Stomach (tissue), 9 donors: ENCODE data around the gene EPO. TPM values are rescaled to one million over a fixed set of nuclear protein-coding genes. Genes with fewer than 3 reads are reported as not detected.

Experiments used
- DNase-seq, 2 donors: peaks; one replicate each; pipeline versions ENCODE4 v3.0.0 to v3.0.0-alpha.2; 2013 to 2019
- H3K27ac ChIP-seq, 5 donors: fragments of 200-600 bp in 4 of 5; sonication (generic) in 4 of 5; one replicate each; pipeline ENCODE4 v1.5.1; 2013 to 2019; ENCODE audit warnings: mild to moderate bottlenecking in 1 of 5, moderate library complexity in 1 of 5
- H3K27me3 ChIP-seq, 3 donors: fragments of 200-600 bp; sonication (generic); one replicate each; pipeline ENCODE4 v1.5.1; 2017 to 2019; ENCODE audit warnings: mixed run types in 1 of 3
- H3K36me3 ChIP-seq, 4 donors: fragments of 200-600 bp; sonication (generic); 1 replicate in 3 of 4; 2 replicates in 1 of 4; pipeline ENCODE4 v1.5.1; 2016 to 2019
- H3K4me1 ChIP-seq, 4 donors: fragments of 200-600 bp; sonication (generic); one replicate each; pipeline ENCODE4 v1.5.1; 2016 to 2019
- H3K4me3 ChIP-seq, 4 donors: fragments of 200-600 bp; sonication (generic) in 3 of 4; one replicate each; pipeline ENCODE4 v1.5.1; 2016 to 2019; ENCODE audit warnings: mild to moderate bottlenecking in 1 of 4
- H3K9me3 ChIP-seq, 4 donors: fragments of 200-600 bp; sonication (generic); one replicate each; pipeline ENCODE4 v1.5.1; 2016 to 2019
- CTCF ChIP-seq, 7 experiments: fragments of 450-650 bp in 4 of 7; fragments of 200-600 bp in 3 of 7; sonication (generic) in 3 of 7; IDR thresholded peaks; one replicate each; pipeline ENCODE4 v1.5.1; 2016 to 2019; ENCODE audit warnings: antibody characterized with exemption in 7 of 7, control low read depth in 2 of 7, mild to moderate bottlenecking in 1 of 7
- EP300 ChIP-seq: sonication (generic); formaldehyde crosslinking; IDR thresholded peaks from one replicate; pipeline ENCODE4 v1.6.1; 2017; ENCODE audit warnings: antibody characterized with exemption
- POLR2A ChIP-seq, 4 donors: fragments of 450-650 bp; IDR thresholded peaks; one replicate each; pipeline ENCODE4 v1.6.1; 2016; ENCODE audit warnings: antibody characterized with exemption in 4 of 4, control low read depth in 2 of 4, mild to moderate bottlenecking in 1 of 4, moderate library complexity in 1 of 4
- POLR2AphosphoS5 ChIP-seq, 3 donors: sonication (generic); formaldehyde crosslinking; IDR thresholded peaks; one replicate each; pipeline ENCODE4 v1.6.1; 2016; ENCODE audit warnings: antibody characterized with exemption in 3 of 3
- WGBS, 5 donors: extraction: QIAGEN DNeasy Blood & Tissue Kit in 3 of 5; methylation state at CpG; one replicate each; pipeline versions ENCODE4 v1.1.5 to v1.1.7; 2013 to 2018; 5-methylcytosine and 5-hydroxymethylcytosine counted together
- intact Hi-C: fragments of 100-400 bp; cut with DNase I; formaldehyde crosslinking; loops from one replicate; pipeline ENCODE4 v1.15.1; 2023; ENCODE audit warnings: low total_unique reads
- polyA plus RNA-seq, 3 donors: library from polyadenylated mRNA; stranded (reverse); fragments of 200-250 nt; gene quantifications; one replicate each; pipeline ENCODE4 v1.2.3, GENCODE V29; 2013
- total RNA-seq, 5 donors: library from RNA; depleted of rRNA; stranded (reverse); fragments of >200 nt; gene quantifications; one replicate each; pipeline versions ENCODE4 v1.1.0 to v1.2.3, GENCODE V29; 2014 to 2016
- donor health status: healthy with polysubstance abuse.
- donor health status: Bipolar disorder and iron deficiency.
- donor health status: healthy.

EPO gene
- total and polyA plus RNA-seq, 8 donors = not detected

- 0 to 1% (median 0%) methylated on average over 29 to 43 of the region's 43 CpGs for WGBS, 5 donors
- Histone ChIP-seq H3K27ac (peak overlapping the region; percentile 98 to 100 (median 99)), H3K27me3 (no peaks in the 10 kb centered on the region), H3K4me1 (peaks cover 9 to 44% (median 31%) of the 10 kb centered on the region in 4 donors), H3K9me3 (no peaks in the 10 kb centered on the region), H3K4me3 (peak overlapping the region; percentile 97 to 99 (median 97)), H3K36me3 (peaks cover 29 to 33% (median 32%) of the 10 kb centered on the region in 4 donors)
- DNase-seq = peak in 1 of 2 donors; percentile 69
- TF ChIP-seq EP300 (no peak), CTCF (IDR thresholded peaks at IDR 0.05) (no peak)
- intact Hi-C loops = loop anchor here (10.0 kb wide), 1 partner anchor 200 kb away; the partner anchor contains the start of gene TSC22D4
Observed at GRCh38 chr7:100674411-100675104, 45.7 kb upstream of the EPO start.

GRCh38 chr7:100675105-100675451 is 45.2 kb upstream of the EPO start:
- H3K36me3 ChIP-seq = peaks cover 29 to 38% (median 37%) of the 10 kb centered on the region in 4 donors
- 0 to 1% (median 0%) methylated on average over 7 to 46 of the region's 46 CpGs for WGBS, 5 donors
- intact Hi-C loops = loop anchor here (10.0 kb wide), 1 partner anchor 200 kb away; the partner anchor contains the start of gene TSC22D4
- no peak for DNase-seq
- no peaks in the 10 kb centered on the region for H3K27me3 ChIP-seq
- peaks cover 9 to 49% (median 36%) of the 10 kb centered on the region in 4 donors for H3K4me1 ChIP-seq
- H3K4me3 ChIP-seq = peak overlapping the region; percentile 97 to 99 (median 97)
- H3K27ac ChIP-seq = peak overlapping the region; percentile 98 to 100 (median 99)
- no peaks in the 10 kb centered on the region for H3K9me3 ChIP-seq
- TF ChIP-seq POLR2A (IDR thresholded peaks at IDR 0.05) (no peak), CTCF (IDR thresholded peaks at IDR 0.05) (no peak)

- intact Hi-C loops = loop anchor here (10.0 kb wide), 1 partner anchor 201 kb away; the partner anchor contains the start of gene TSC22D4
Observed at GRCh38 chr7:100675581-100676350, 44.5 kb upstream of the EPO start.

GRCh38 chr7:100676501-100677306 is 43.6 kb upstream of the EPO start:
- TF ChIP-seq POLR2A (IDR thresholded peaks at IDR 0.05) (no peak), POLR2AphosphoS5 (IDR thresholded peaks at IDR 0.05) (no peak), CTCF (IDR thresholded peaks at IDR 0.05) (no peak), EP300 (no peak)
- peak overlapping the region; percentile 98 to 100 (median 99) for H3K27ac ChIP-seq
- H3K4me3 ChIP-seq = peak overlapping the region; percentile 97 to 99 (median 97)
- no peaks in the 10 kb centered on the region for H3K9me3 ChIP-seq
- intact Hi-C loops = loop anchor here (10.0 kb wide), 1 partner anchor 202 kb away; the partner anchor contains the start of gene TSC22D4
- peaks cover 9 to 58% (median 44%) of the 10 kb centered on the region in 4 donors for H3K4me1 ChIP-seq
- WGBS, 5 donors = 61 to 83% (median 70%) methylated on average over 14 to 23 of the region's 23 CpGs
- peaks cover 32 to 55% (median 52%) of the 10 kb centered on the region in 4 donors for H3K36me3 ChIP-seq
- peak in 1 of 2 donors; percentile 28 for DNase-seq
- H3K27me3 ChIP-seq = no peaks in the 10 kb centered on the region

More at GRCh38 chr7:100675581-100676350, 44.5 kb upstream of the EPO start:
- H3K27me3 ChIP-seq = no peaks in the 10 kb centered on the region
- peak; percentile 80 to 92 for DNase-seq
- peaks cover 9 to 56% (median 41%) of the 10 kb centered on the region in 4 donors for H3K4me1 ChIP-seq
- TF ChIP-seq POLR2AphosphoS5 (IDR thresholded peaks at IDR 0.05) (peak in 2 of 3 donors; percentile 44 to 56), EP300 (no peak)
- 1 to 3% (median 2%) methylated on average over 15 to 59 of the region's 59 CpGs for WGBS, 5 donors
- peaks cover 29 to 45% (median 43%) of the 10 kb centered on the region in 4 donors for H3K36me3 ChIP-seq
- peak overlapping the region; percentile 97 to 99 (median 97) for H3K4me3 ChIP-seq
- H3K27ac ChIP-seq = peak overlapping the region; percentile 98 to 100 (median 99)
- no peaks in the 10 kb centered on the region for H3K9me3 ChIP-seq
